ENCODE results near the gene DDX24. TPM values are rescaled to one million over a fixed set of nuclear protein-coding genes. Genes with fewer than 3 reads are reported as not detected.

Gene DDX24
- total RNA-seq, 1 donor from 2014 or later, result 65.8 TPM

- FAIRE-seq (peak; percentile 80), DNase-seq (ENCODE audit: low read depth) (no peak)
- TF ChIP-seq CTCF (IDR thresholded peaks at IDR 0.05; ENCODE audit: insufficient read depth, low read length, severe bottlenecking), result no peak
Observed at GRCh38 chr14:94042433-94043091, 38.4 kb downstream of the DDX24 start.

GRCh38 chr14:94041551-94042346, 39.3 kb downstream of the DDX24 start:
- Histone ChIP-seq H3K36me3 (ENCODE audit: control insufficient read depth, insufficient read depth, low read length) (peaks cover 7% of the 10 kb centered on the region), H3K4me3 (ENCODE audit: low read depth, low read length) (no peak overlapping the region), H3K27me3 (ENCODE audit: control insufficient read depth, insufficient read depth, low read length) (no peaks in the 10 kb centered on the region)
- DNase-seq (ENCODE audit: low read depth), result no peak
- no peak for TF ChIP-seq CTCF (IDR thresholded peaks at IDR 0.05; ENCODE audit: insufficient read depth, low read length, severe bottlenecking)
- FAIRE-seq, result no peak

More at GRCh38 chr14:94042433-94043091, 38.4 kb downstream of the DDX24 start:
- peaks cover 7% of the 10 kb centered on the region for H3K36me3 ChIP-seq (ENCODE audit: control insufficient read depth, insufficient read depth, low read length)
- H3K27me3 ChIP-seq (ENCODE audit: control insufficient read depth, insufficient read depth, low read length), result no peaks in the 10 kb centered on the region
- no peak overlapping the region for H3K4me3 ChIP-seq (ENCODE audit: low read depth, low read length)

- Histone ChIP-seq H3K4me3 (ENCODE audit: low read depth, low read length) (no peak overlapping the region), H3K27me3 (ENCODE audit: control insufficient read depth, insufficient read depth, low read length) (no peaks in the 10 kb centered on the region), H3K36me3 (ENCODE audit: control insufficient read depth, insufficient read depth, low read length) (peaks cover 5% of the 10 kb centered on the region)
- DNase-seq (ENCODE audit: low read depth), result no peak
- TF ChIP-seq CTCF (IDR thresholded peaks at IDR 0.05; ENCODE audit: insufficient read depth, low read length, severe bottlenecking), result no peak
- FAIRE-seq, result no peak
Observed at GRCh38 chr14:94040796-94041195, 40.2 kb downstream of the DDX24 start.

- no peak for FAIRE-seq
Observed at GRCh38 chr14:94040247-94040646, 40.8 kb downstream of the DDX24 start.

GRCh38 chr14:94038921-94039629, 41.9 kb downstream of the DDX24 start:
- no peak for TF ChIP-seq CTCF (IDR thresholded peaks at IDR 0.05; ENCODE audit: insufficient read depth, low read length, severe bottlenecking)
- no peak for FAIRE-seq
- no peak for DNase-seq (ENCODE audit: low read depth)
- H3K27me3 ChIP-seq (ENCODE audit: control insufficient read depth, insufficient read depth, low read length), result no peaks in the 10 kb centered on the region
- H3K4me3 ChIP-seq (ENCODE audit: low read depth, low read length), result no peak overlapping the region
- H3K36me3 ChIP-seq (ENCODE audit: control insufficient read depth, insufficient read depth, low read length), result peaks cover 1% of the 10 kb centered on the region

More at GRCh38 chr14:94040247-94040646, 40.8 kb downstream of the DDX24 start:
- Histone ChIP-seq H3K4me3 (ENCODE audit: low read depth, low read length) (no peak overlapping the region), H3K27me3 (ENCODE audit: control insufficient read depth, insufficient read depth, low read length) (no peaks in the 10 kb centered on the region), H3K36me3 (ENCODE audit: control insufficient read depth, insufficient read depth, low read length) (peaks cover 1% of the 10 kb centered on the region)
- no peak for TF ChIP-seq CTCF (IDR thresholded peaks at IDR 0.05; ENCODE audit: insufficient read depth, low read length, severe bottlenecking)
- DNase-seq (ENCODE audit: low read depth), result no peak
